HG03045 (cell line): ENCODE results near the gene SNAPC2.
"Not testable (repeated sequence)": the region's sequence is repeated elsewhere in the genome, so short reads cannot be mapped to it uniquely, and the experiment has no call there.

Experiments
- ATAC-seq: cut with Tn5 transposase; IDR thresholded peaks from one replicate; pipeline ENCODE4 v1.9.1; 2021; ENCODE audit warnings: mild to moderate bottlenecking, moderate library complexity; ENCODE audit not compliant: unreplicated experiment

The SNAPC2 gene

GRCh38 chr19:7888145-7888825 lies 31.9 kb upstream of the SNAPC2 start, which contains the start of gene LRRC8E:
TSS of gene LRRC8E (plus strand) at chr19:7888510. CDS start at chr19:7895604, 7,094 bp downstream.
- ATAC-seq, result no peak

- ATAC-seq, result no peak
Observed at GRCh38 chr19:7888826-7889217, 31.3 kb upstream of the SNAPC2 start.

GRCh38 chr19:7893362-7894101 lies 26.6 kb upstream of the SNAPC2 start:
- not testable (repeated sequence) for ATAC-seq

- no peak for ATAC-seq
Observed at GRCh38 chr19:7894612-7895309, 25.4 kb upstream of the SNAPC2 start.

- no peak for ATAC-seq
Observed at GRCh38 chr19:7895565-7895964, 24.6 kb upstream of the SNAPC2 start.

- ATAC-seq, result no peak
Observed at GRCh38 chr19:7897292-7897691, 22.8 kb upstream of the SNAPC2 start.

GRCh38 chr19:7898967-7899366 lies 21.2 kb upstream of the SNAPC2 start:
- ATAC-seq, result no peak

- no peak for ATAC-seq
Observed at GRCh38 chr19:7899751-7900378, 20.3 kb upstream of the SNAPC2 start.

GRCh38 chr19:7900401-7900870 lies 19.7 kb upstream of the SNAPC2 start:
- ATAC-seq, result no peak

- ATAC-seq, result no peak
Observed at GRCh38 chr19:7900931-7901330, 19.2 kb upstream of the SNAPC2 start.

GRCh38 chr19:7901337-7901736 lies 18.8 kb upstream of the SNAPC2 start:
- ATAC-seq, result no peak

- no peak for ATAC-seq
Observed at GRCh38 chr19:7902796-7903243, 17.3 kb upstream of the SNAPC2 start.

GRCh38 chr19:7903244-7904073 lies 16.7 kb upstream of the SNAPC2 start, which contains the start of gene MAP2K7:
TSS of gene MAP2K7 (plus strand) at chr19:7903877. CDS start at chr19:7903945, 68 bp downstream.
- peak; percentile 85 for ATAC-seq

- peak; percentile 30 for ATAC-seq
Observed at GRCh38 chr19:7904074-7905020, 15.8 kb upstream of the SNAPC2 start.

- ATAC-seq, result no peak
Observed at GRCh38 chr19:7905268-7905667, 14.9 kb upstream of the SNAPC2 start.

GRCh38 chr19:7905859-7906258 lies 14.3 kb upstream of the SNAPC2 start:
- no peak for ATAC-seq

- ATAC-seq, result no peak
Observed at GRCh38 chr19:7907122-7907521, 13.0 kb upstream of the SNAPC2 start.

- no peak for ATAC-seq
Observed at GRCh38 chr19:7907544-7907943, 12.6 kb upstream of the SNAPC2 start.
